AG09319 (cell line): ENCODE data around the gene CLEC18C.
"Not testable (repeated sequence)": the region's sequence is repeated elsewhere in the genome, so short reads cannot be mapped to it uniquely, and the experiment has no call there.

Source experiments
- DNase-seq: peaks from one replicate; pipeline ENCODE4 v3.0.0-alpha.2; 2010; ENCODE audit warnings: low read depth; ENCODE audit errors: extremely low read depth
- CTCF ChIP-seq: IDR thresholded peaks from 2 replicates; pipeline ENCODE4 v1.5.1; 2011; ENCODE audit warnings: low read depth, mild to moderate bottlenecking, inconsistent platforms, low read length, moderate library complexity

Gene CLEC18C

DNA sequence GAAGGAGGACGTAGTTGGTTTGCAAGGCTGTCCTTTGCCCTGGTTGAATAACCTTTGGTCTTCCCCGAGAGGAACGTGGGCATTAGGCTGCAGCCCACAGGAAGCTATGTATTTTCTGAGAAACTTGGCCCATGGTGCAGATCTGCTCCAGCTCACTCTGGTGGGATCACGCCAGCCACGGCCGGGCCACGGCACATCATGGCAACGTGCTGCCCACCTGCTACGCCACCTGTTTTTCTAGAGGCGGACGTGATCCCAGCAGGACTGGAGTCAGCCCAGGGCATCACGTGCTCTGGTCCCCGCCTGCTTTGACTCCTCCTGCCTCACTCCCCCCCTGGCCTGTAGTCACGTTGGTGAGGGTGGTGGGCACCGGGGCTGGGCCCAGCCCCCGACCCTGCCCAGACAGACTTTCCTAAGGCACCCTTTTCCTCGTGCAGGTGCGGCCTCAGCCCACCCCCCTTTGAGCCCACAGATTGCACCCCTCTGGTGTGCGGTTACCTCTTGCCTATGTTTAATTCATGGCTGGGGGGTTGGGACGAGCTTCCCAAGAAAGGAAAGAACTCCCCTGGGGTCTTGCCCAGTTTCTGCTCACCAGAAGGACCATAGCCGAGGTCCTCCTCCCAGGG, at the start of gene CLEC18C:
TSS of gene CLEC18C (plus strand) at position 576 of the 626 bp plus-strand sequence. CDS start 492 bp downstream, outside the sequence.
- DNase-seq = not testable (repeated sequence)

- DNase-seq = not testable (repeated sequence)
Observed at GRCh38 chr16:70123822-70124221, 49.8 kb upstream of the CLEC18C start.

GRCh38 chr16:70126226-70126625, 47.4 kb upstream of the CLEC18C start:
- DNase-seq = not testable (repeated sequence)

DNA sequence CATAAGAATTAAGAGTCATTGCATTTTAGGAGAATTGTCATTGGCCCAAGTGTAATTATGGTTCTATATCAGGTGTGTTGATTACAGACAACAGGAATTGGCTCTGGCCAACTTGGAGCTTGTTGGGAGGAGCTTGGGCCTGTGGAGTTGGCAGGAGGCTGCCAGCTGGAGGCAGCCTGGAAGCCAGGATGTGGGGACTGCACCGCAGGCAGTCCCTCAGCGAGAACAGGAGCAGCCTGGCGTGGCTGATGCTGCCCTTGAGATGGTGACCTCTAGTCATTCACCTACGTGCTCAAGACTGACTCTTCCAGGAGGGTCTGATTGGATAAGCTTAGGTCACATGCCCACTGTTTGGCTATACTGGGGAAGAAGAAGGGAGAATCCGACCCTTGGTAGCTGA, 45.9 kb upstream of the CLEC18C start:
- DNase-seq = not testable (repeated sequence)

GRCh38 chr16:70128844-70129243, 44.7 kb upstream of the CLEC18C start:
- DNase-seq = not testable (repeated sequence)

DNA sequence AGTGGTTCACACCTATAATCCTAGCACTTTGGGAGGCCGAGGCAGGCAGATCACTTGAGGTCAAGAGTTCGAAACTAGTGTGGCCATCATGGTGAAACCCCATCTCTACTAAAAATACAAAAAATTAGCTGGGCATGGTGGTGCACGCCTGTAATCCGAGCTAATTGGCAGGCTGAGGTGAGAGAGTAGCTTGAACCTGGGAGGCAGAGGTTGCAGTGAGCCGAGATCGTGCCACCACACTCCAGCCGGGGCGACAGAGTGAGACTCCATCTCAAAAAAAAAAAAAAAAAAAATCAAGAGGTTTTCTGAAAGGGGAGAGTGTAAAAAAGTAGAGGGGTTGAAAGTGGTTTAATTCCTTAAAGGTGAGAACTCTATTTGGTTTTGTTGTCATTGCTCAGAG, 37.8 kb upstream of the CLEC18C start:
- DNase-seq = not testable (repeated sequence)

DNA sequence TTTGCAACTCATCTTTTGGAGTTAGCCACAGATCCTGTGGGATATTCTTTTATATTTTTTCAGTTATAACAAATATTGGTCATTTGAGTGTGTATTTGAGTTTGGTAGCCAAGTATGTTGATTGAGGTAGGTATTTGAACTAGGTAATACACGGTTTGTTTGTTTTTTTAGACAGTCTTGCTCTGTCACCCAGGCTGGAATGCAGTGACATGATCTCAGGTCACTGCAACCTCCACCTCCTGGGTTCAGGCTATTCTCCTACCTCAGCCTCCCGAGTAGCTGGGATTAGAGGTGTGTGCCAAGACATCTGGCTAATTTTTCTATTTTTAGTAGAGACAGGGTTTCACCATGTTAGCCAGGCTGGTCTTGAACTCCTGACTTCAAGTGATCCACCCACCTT, 37.0 kb upstream of the CLEC18C start:
- not testable (repeated sequence) for DNase-seq

DNA sequence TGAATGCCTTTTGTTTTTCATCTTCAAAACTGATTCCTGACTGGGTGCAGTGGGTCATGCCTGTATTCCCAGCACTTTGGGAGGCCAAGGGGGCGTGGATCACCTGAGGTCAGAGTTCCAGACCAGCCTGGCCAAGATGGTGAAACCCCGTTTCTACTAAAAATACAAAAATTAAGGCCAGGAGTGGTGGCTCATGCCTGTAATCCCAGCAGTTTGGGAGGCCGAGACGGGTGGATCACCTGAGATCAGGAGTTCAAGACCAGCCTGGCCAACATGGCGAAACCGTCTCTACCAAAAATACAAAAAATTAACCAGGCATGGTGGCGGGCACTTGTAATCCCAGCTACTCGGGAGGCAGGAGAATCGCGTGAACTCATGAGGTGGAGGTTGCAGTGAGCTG, 30.8 kb upstream of the CLEC18C start:
- not testable (repeated sequence) for DNase-seq

DNA sequence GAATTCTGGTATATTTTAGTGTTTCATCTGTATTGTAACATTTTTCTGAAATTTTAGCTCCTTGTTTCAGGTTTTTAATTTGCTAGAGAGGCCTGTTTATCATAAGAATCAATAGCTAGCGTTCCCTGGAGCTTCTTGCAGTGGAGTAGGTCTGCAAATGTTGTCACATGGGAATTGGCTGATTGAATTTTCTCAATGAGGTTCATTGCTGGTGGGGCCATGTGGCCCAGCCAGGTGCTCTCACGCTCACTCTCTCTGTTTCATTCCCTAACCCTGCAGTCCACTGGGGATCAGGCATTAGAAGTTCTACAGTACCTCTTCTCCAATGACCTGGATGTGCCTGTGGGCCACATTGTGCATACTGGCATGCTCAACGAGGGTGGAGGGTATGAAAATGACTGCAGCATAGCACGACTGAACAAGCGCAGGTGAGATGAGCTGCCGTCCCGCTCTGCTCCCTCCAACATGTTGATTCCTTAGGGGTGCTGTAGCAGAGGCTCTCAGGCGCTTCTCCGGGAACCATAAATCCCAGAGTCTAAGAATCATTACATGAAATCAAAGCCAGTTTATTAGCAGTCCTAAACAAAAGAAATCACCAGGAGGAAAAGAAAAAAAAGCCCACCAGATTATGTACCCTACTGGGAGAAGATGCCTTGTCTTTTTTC, 30.2 kb upstream of the CLEC18C start:
- not testable (repeated sequence) for DNase-seq

DNA sequence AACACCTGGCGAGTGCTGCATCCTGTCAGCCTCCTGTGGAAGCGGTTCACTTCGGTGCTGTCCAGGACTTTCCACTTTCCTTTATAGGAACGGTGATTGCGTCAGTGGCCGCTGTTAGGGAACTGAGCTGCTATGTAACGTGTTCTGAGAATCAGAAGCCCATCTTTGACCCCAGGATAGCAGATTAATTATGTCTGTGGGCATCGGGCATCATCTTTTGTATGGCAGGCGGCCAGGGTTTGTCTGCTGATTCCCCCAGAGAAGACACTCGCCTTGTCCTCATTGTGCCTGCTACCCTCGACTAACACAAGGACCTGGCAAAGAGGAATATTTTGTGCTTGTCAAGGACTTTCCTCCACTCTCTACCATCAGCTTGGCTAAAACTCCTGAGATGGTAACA, 25.7 kb upstream of the CLEC18C start:
- not testable (repeated sequence) for DNase-seq

DNA sequence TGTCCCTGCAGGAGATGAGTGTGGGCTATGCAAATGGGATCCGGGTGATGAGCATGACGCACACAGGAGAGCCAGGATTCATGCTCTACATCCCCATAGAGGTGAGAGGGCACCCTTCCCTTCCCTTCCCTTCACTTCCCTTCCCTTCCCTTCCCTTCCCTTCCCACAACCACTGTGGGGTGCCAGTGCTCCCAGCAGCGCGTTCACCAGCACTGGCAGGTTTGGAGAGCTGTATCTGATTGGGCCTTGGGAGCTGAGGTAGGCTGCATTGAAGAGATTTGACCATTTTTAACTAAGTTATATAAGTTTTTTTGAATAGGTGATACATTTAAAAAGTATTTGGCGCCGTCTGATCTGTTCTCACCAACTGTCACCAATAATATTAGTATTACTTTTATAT, 25.1 kb upstream of the CLEC18C start:
- not testable (repeated sequence) for DNase-seq

- DNase-seq = not testable (repeated sequence)
Observed at GRCh38 chr16:70149296-70149695, 24.3 kb upstream of the CLEC18C start.

DNA sequence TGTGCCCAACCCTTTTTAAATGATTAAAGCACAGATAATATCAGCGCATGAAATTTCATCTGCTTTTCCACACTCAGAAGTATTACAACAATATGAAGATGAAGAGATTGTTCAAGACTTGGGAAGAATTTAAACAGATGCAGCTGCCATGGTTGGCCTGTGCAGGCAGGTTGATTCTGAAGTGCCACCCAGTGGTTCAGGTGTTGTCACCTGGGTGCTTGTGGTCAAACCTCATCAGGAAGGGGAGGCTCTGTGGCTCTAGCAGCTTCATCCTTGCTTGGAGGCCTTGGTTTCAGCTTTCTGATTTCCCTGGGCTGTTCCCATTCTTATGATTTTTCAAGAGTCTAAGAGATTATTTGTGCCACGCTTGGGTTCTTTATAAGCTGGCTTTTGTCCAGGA, 22.2 kb upstream of the CLEC18C start:
- no peak for TF ChIP-seq CTCF

DNA sequence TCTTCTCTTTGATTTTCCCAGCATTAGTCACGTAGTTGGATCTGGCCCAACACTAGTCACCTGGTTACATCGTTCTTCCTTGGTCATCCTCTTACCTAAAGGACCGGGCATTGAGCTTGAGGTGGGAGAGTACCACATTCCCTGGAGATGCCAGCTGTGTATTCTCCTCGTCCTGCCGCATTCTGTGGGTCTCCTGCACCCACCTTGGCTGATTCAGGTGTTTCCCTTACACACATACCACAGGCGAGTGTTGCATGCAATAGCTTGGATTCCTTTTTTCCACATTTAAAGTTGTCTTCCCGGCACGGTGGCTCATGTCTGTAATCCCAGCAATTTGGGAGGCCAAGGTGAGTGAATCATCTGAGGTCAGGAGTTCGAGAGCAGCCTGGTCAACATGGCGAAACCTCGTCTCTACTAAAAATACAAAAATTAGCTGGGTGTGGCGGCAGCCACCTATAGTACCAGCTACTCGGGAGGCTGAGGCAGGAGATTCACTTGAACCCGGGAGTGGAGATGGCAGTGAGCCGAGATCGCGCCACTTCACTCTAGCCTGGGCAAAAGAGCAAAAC, 21.6 kb upstream of the CLEC18C start:
- no peak for TF ChIP-seq CTCF
- no peak for DNase-seq

More for the DNA sequence above, 22.2 kb upstream of the CLEC18C start:
- DNase-seq = no peak
